Stomach (tissue), 9 donors: Measurements from ENCODE around the gene PRDM16. TPM values are rescaled to one million over a fixed set of nuclear protein-coding genes. Genes with fewer than 3 reads are reported as not detected.

Experiments used
- DNase-seq, 2 donors: peaks; one replicate each; pipeline versions ENCODE4 v3.0.0 to v3.0.0-alpha.2; 2013 to 2019
- H3K27ac ChIP-seq, 5 donors: fragments of 200-600 bp in 4 of 5; sonication (generic) in 4 of 5; one replicate each; pipeline ENCODE4 v1.5.1; 2013 to 2019; ENCODE audit warnings: mild to moderate bottlenecking in 1 of 5, moderate library complexity in 1 of 5
- H3K27me3 ChIP-seq, 3 donors: fragments of 200-600 bp; sonication (generic); one replicate each; pipeline ENCODE4 v1.5.1; 2017 to 2019; ENCODE audit warnings: mixed run types in 1 of 3
- H3K36me3 ChIP-seq, 4 donors: fragments of 200-600 bp; sonication (generic); 1 replicate in 3 of 4; 2 replicates in 1 of 4; pipeline ENCODE4 v1.5.1; 2016 to 2019
- H3K4me1 ChIP-seq, 4 donors: fragments of 200-600 bp; sonication (generic); one replicate each; pipeline ENCODE4 v1.5.1; 2016 to 2019
- H3K4me3 ChIP-seq, 4 donors: fragments of 200-600 bp; sonication (generic) in 3 of 4; one replicate each; pipeline ENCODE4 v1.5.1; 2016 to 2019; ENCODE audit warnings: mild to moderate bottlenecking in 1 of 4
- H3K9me3 ChIP-seq, 4 donors: fragments of 200-600 bp; sonication (generic); one replicate each; pipeline ENCODE4 v1.5.1; 2016 to 2019
- CTCF ChIP-seq, 7 experiments: fragments of 450-650 bp in 4 of 7; fragments of 200-600 bp in 3 of 7; sonication (generic) in 3 of 7; IDR thresholded peaks; one replicate each; pipeline ENCODE4 v1.5.1; 2016 to 2019; ENCODE audit warnings: antibody characterized with exemption in 7 of 7, control low read depth in 2 of 7, mild to moderate bottlenecking in 1 of 7
- EP300 ChIP-seq: sonication (generic); formaldehyde crosslinking; IDR thresholded peaks from one replicate; pipeline ENCODE4 v1.6.1; 2017; ENCODE audit warnings: antibody characterized with exemption
- POLR2A ChIP-seq, 4 donors: fragments of 450-650 bp; IDR thresholded peaks; one replicate each; pipeline ENCODE4 v1.6.1; 2016; ENCODE audit warnings: antibody characterized with exemption in 4 of 4, control low read depth in 2 of 4, mild to moderate bottlenecking in 1 of 4, moderate library complexity in 1 of 4
- POLR2AphosphoS5 ChIP-seq, 3 donors: sonication (generic); formaldehyde crosslinking; IDR thresholded peaks; one replicate each; pipeline ENCODE4 v1.6.1; 2016; ENCODE audit warnings: antibody characterized with exemption in 3 of 3
- WGBS, 5 donors: extraction: QIAGEN DNeasy Blood & Tissue Kit in 3 of 5; methylation state at CpG; one replicate each; pipeline versions ENCODE4 v1.1.5 to v1.1.7; 2013 to 2018; 5-methylcytosine and 5-hydroxymethylcytosine counted together
- intact Hi-C: fragments of 100-400 bp; cut with DNase I; formaldehyde crosslinking; loops from one replicate; pipeline ENCODE4 v1.15.1; 2023; ENCODE audit warnings: low total_unique reads
- polyA plus RNA-seq, 3 donors: library from polyadenylated mRNA; stranded (reverse); fragments of 200-250 nt; gene quantifications; one replicate each; pipeline ENCODE4 v1.2.3, GENCODE V29; 2013
- total RNA-seq, 5 donors: library from RNA; depleted of rRNA; stranded (reverse); fragments of >200 nt; gene quantifications; one replicate each; pipeline versions ENCODE4 v1.1.0 to v1.2.3, GENCODE V29; 2014 to 2016
- donor health status: healthy with polysubstance abuse.
- donor health status: Bipolar disorder and iron deficiency.
- donor health status: healthy.

PRDM16 gene
- total and polyA plus RNA-seq, 8 donors = 0.29 to 222 (median 15.8) TPM

GRCh38 chr1:3194760-3195479 is 125.9 kb downstream of the PRDM16 start:
- peaks cover 0 to 10% (median 0%) of the 10 kb centered on the region in 4 donors for H3K36me3 ChIP-seq
- DNase-seq = no peak
- H3K4me3 ChIP-seq = no peak overlapping the region
- H3K27me3 ChIP-seq = no peaks in the 10 kb centered on the region
- intact Hi-C loops = no loop called here
- peaks cover 23 to 42% (median 34%) of the 10 kb centered on the region in 4 donors for H3K4me1 ChIP-seq
- no peak for TF ChIP-seq POLR2A (IDR thresholded peaks at IDR 0.05)
- no peak for TF ChIP-seq CTCF (IDR thresholded peaks at IDR 0.05)
- TF ChIP-seq EP300 = no peak
- no peak for TF ChIP-seq POLR2AphosphoS5 (IDR thresholded peaks at IDR 0.05)
- 85 to 91% (median 88%) methylated on average over 36 to 38 of the region's 38 CpGs for WGBS, 5 donors
- H3K27ac ChIP-seq = peak overlapping the region in 1 of 5 donors; percentile 66
- H3K9me3 ChIP-seq = no peaks in the 10 kb centered on the region

GRCh38 chr1:3195480-3195815 is 126.4 kb downstream of the PRDM16 start:
- Histone ChIP-seq H3K4me1 (peaks cover 20 to 39% (median 30%) of the 10 kb centered on the region in 4 donors), H3K4me3 (no peak overlapping the region), H3K36me3 (peaks cover 0 to 10% (median 0%) of the 10 kb centered on the region in 4 donors), H3K9me3 (no peaks in the 10 kb centered on the region), H3K27me3 (no peaks in the 10 kb centered on the region), H3K27ac (peak overlapping the region in 4 of 5 donors; percentile 43 to 66 (median 50))
- WGBS, 5 donors = 80 to 88% (median 83%) methylated on average over 10 of the region's 10 CpGs
- DNase-seq = no peak
- TF ChIP-seq POLR2AphosphoS5 (IDR thresholded peaks at IDR 0.05) (no peak), CTCF (IDR thresholded peaks at IDR 0.05) (no peak), POLR2A (IDR thresholded peaks at IDR 0.05) (no peak), EP300 (no peak)
- intact Hi-C loops = no loop called here

GRCh38 chr1:3195966-3196515 is 127.0 kb downstream of the PRDM16 start:
- H3K27me3 ChIP-seq = no peaks in the 10 kb centered on the region
- no peak overlapping the region for H3K4me3 ChIP-seq
- H3K4me1 ChIP-seq = peaks cover 17 to 34% (median 27%) of the 10 kb centered on the region in 4 donors
- intact Hi-C loops = no loop called here
- no peak for DNase-seq
- peak overlapping the region; percentile 6 to 66 (median 45) for H3K27ac ChIP-seq
- WGBS, 5 donors = 63 to 79% (median 70%) methylated on average over 2 to 10 of the region's 10 CpGs; no CpG with 5 or more reads in 1 of the 5 donors
- H3K9me3 ChIP-seq = no peaks in the 10 kb centered on the region
- H3K36me3 ChIP-seq = peaks cover 0 to 10% (median 0%) of the 10 kb centered on the region in 4 donors
- no peak for TF ChIP-seq POLR2AphosphoS5 (IDR thresholded peaks at IDR 0.05)
- TF ChIP-seq CTCF (IDR thresholded peaks at IDR 0.05) = no peak
- TF ChIP-seq POLR2A (IDR thresholded peaks at IDR 0.05) = no peak
- TF ChIP-seq EP300 = no peak

- intact Hi-C loops = no loop called here
These were observed 127.7 kb downstream of the PRDM16 start for GRCh38 chr1:3196577-3197245.

More at GRCh38 chr1:3196577-3197245, 127.7 kb downstream of the PRDM16 start:
- Histone ChIP-seq H3K4me1 (peaks cover 17 to 31% (median 25%) of the 10 kb centered on the region in 4 donors), H3K4me3 (no peak overlapping the region), H3K27ac (peak overlapping the region; percentile 6 to 66 (median 45)), H3K36me3 (peaks cover 0 to 10% (median 0%) of the 10 kb centered on the region in 4 donors), H3K27me3 (no peaks in the 10 kb centered on the region), H3K9me3 (no peaks in the 10 kb centered on the region)
- DNase-seq = no peak
- TF ChIP-seq CTCF (IDR thresholded peaks at IDR 0.05) = no peak
- TF ChIP-seq POLR2A (IDR thresholded peaks at IDR 0.05) = no peak
- TF ChIP-seq POLR2AphosphoS5 (IDR thresholded peaks at IDR 0.05) = no peak
- no peak for TF ChIP-seq EP300
- 80 to 91% (median 87%) methylated on average over 1 to 17 of the region's 17 CpGs for WGBS, 5 donors
